Common myeloid progenitor, CD34-positive (primary cell): ENCODE measurements around the gene AGFG1.

Experiments
- CTCF ChIA-PET: fragments of 350-600 bp; sonication (Branson Sonifier 250); formaldehyde crosslinking; loops from one replicate; lab custom pipeline; 2021; ENCODE audit warnings: antibody characterized with exemption; lab: Charles Lee
- POLR2A ChIA-PET: fragments of 350-600 bp; sonication (Branson Sonifier 250); formaldehyde crosslinking; loops from one replicate; lab custom pipeline; 2021; ENCODE audit warnings: antibody characterized with exemption; lab: Charles Lee
- DNase-seq, 3 donors: peaks; one replicate each; pipeline versions ENCODE4 v3.0.0 to v3.0.0-alpha.2; 2013
- H3K27ac ChIP-seq, 2 experiments: 1 replicate in 1 of 2; 2 replicates in 1 of 2; pipeline ENCODE4 v1.7.0; 2013; ENCODE audit warnings: inconsistent platforms in 2 of 2, low read length in 2 of 2, mild to moderate bottlenecking in 2 of 2, low read depth in 1 of 2, moderate library complexity in 1 of 2; ENCODE audit not compliant: severe bottlenecking in 2 of 2, insufficient read depth in 1 of 2, poor library complexity in 1 of 2
- H3K27me3 ChIP-seq, 5 experiments: replicated peaks in 2 of 5; 1 replicate in 3 of 5; 2 replicates in 2 of 5; pipeline versions ENCODE4 v1.6.1 to v1.7.0; 2013; ENCODE audit warnings: low read length in 4 of 5, mild to moderate bottlenecking in 2 of 5, moderate library complexity in 2 of 5, inconsistent platforms in 1 of 5; ENCODE audit not compliant: insufficient read depth in 5 of 5, control insufficient read depth in 4 of 5
- H3K36me3 ChIP-seq, 4 experiments: 1 replicate in 2 of 4; 2 replicates in 2 of 4; pipeline versions ENCODE4 v1.6.1 to v1.7.0; 2013; ENCODE audit warnings: low read length in 3 of 4, control low read depth in 1 of 4, mild to moderate bottlenecking in 1 of 4; ENCODE audit not compliant: control insufficient read depth in 4 of 4, insufficient read depth in 4 of 4
- H3K4me1 ChIP-seq, 4 experiments: 1 replicate in 3 of 4; 2 replicates in 1 of 4; pipeline versions ENCODE4 v1.6.1 to v1.7.1; 2013; ENCODE audit warnings: low read length in 3 of 4, mild to moderate bottlenecking in 3 of 4, control low read depth in 1 of 4, inconsistent platforms in 1 of 4, moderate library complexity in 1 of 4; ENCODE audit not compliant: control insufficient read depth in 4 of 4, insufficient read depth in 4 of 4; ENCODE audit errors: control extremely low read depth in 1 of 4
- H3K4me3 ChIP-seq, 7 experiments: 1 replicate in 4 of 7; 2 replicates in 3 of 7; pipeline versions ENCODE4 v1.5.1 to v1.7.0; 2013; ENCODE audit warnings: mild to moderate bottlenecking in 7 of 7, low read length in 6 of 7, moderate library complexity in 6 of 7, inconsistent platforms in 2 of 7, low read depth in 2 of 7, control low read depth in 1 of 7; ENCODE audit not compliant: insufficient read depth in 4 of 7, control insufficient read depth in 1 of 7; ENCODE audit errors: extremely low read depth in 1 of 7
- H3K9me3 ChIP-seq, 5 experiments: 1 replicate in 4 of 5; 2 replicates in 1 of 5; pipeline versions ENCODE4 v1.6.1 to v1.7.1; 2013; ENCODE audit warnings: low read length in 4 of 5, mild to moderate bottlenecking in 2 of 5, inconsistent platforms in 1 of 5, low read depth in 1 of 5, moderate library complexity in 1 of 5; ENCODE audit not compliant: control insufficient read depth in 4 of 5, insufficient read depth in 2 of 5; ENCODE audit errors: control extremely low read depth in 1 of 5
- WGBS: methylation state at CpG from one replicate; pipeline ENCODE4 v1.1.5; 2013; ENCODE audit not compliant: insufficient coverage; 5-methylcytosine and 5-hydroxymethylcytosine counted together

Gene AGFG1

DNA sequence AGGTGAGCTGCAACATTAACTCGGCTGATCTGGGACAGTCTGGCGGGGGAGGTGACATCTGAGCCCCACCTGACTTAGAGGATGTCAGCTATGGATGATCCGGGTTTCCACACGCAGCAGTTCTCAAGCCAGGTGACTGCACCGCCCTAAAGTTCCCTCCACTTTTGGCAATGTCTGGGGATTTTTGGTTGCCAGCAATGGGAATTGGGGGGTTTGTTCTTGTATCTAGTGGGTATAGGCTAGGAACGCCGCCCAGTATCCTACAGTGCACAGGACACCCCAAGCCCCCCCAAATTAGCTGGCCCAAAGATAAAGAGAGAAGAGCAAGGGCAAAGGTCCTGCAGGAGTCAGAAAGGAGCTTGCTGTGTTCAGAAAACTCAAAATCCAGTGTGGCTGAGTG is 544 bp upstream of the AGFG1 start:
- H3K4me1 ChIP-seq: peaks cover 0 to 18% (median 9%) of the 10 kb centered on the region in 4 experiments
- CTCF ChIA-PET: interaction anchor here (0.8 to 2.1 kb wide), 14 partner anchors 8 to 146 kb away, joined by 3 to 14 read pairs (median 4); partner anchors contain the start of gene MFF
- POLR2A ChIA-PET: no interaction called here

DNA sequence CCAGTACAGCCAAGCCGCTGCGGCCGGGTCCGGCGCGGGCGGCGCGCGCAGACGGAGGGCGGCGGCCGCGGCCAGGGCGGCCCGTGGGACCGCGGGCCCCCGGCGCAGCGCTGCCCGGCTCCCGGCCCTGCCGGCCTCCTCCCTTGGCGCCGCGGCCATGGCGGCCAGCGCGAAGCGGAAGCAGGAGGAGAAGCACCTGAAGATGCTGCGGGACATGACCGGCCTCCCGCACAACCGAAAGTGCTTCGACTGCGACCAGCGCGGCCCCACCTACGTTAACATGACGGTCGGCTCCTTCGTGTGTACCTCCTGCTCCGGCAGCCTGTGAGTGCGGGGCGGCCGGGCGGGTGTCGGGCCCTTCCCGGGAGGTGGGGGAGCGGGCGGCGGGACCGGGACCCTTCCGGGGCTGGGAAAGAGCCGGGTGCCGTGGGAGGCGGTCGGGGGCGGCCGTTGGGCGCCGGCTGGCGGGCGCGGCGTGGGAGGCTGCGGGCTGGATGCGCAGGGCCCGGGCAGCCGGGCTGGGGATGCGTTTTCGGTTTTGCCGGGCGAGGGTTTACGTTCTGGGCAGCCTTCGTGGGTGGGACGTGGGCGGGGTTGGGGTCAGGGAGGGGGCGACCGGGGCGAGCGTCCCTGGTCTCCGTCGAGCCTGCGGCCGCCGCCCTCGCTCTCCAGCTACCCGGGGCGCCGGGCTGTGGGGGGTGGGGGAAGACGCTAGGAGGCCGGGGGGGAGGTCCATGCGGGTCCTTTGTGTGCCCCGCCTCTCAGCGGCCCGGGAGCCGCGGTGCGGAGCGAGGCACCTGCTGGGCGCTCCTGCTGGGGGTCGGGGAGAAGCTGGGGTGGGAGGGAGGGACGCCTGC is 537 bp downstream of the AGFG1 start:
- WGBS: 0% methylated on average over 76 of the region's 106 CpGs
- no peaks in the 10 kb centered on the region for H3K36me3 ChIP-seq
- CTCF ChIA-PET: interaction anchor here (0.5 to 2.1 kb wide), 11 partner anchors 10 to 147 kb away, joined by 3 to 14 read pairs (median 3); partner anchors contain the start of gene MFF
- H3K27me3 ChIP-seq: no peaks in the 10 kb centered on the region
- DNase-seq: peak; percentile 49 to 75 (median 63)
- POLR2A ChIA-PET: no interaction called here
- peak overlapping the region; percentile 43 to 95 (median 81) for H3K4me3 ChIP-seq
- peak overlapping the region; percentile 33 to 61 for H3K27ac ChIP-seq
- no peaks in the 10 kb centered on the region for H3K9me3 ChIP-seq
- peaks cover 0 to 18% (median 9%) of the 10 kb centered on the region in 4 experiments for H3K4me1 ChIP-seq

More for the DNA sequence above, 544 bp upstream of the AGFG1 start:
- 95% methylated on average over 5 of the region's 7 CpGs for WGBS
- Histone ChIP-seq H3K9me3 (no peaks in the 10 kb centered on the region), H3K27ac (no peak overlapping the region), H3K27me3 (no peaks in the 10 kb centered on the region), H3K36me3 (no peaks in the 10 kb centered on the region), H3K4me3 (no peak overlapping the region)
- DNase-seq: no peak

- no peaks in the 10 kb centered on the region for H3K9me3 ChIP-seq
- 10% methylated on average over 7 of the region's 9 CpGs for WGBS
- no peaks in the 10 kb centered on the region for H3K36me3 ChIP-seq
- H3K4me1 ChIP-seq: peaks cover 0 to 18% (median 9%) of the 10 kb centered on the region in 4 experiments
- ChIA-PET CTCF (interaction anchor here (0.5 to 1.2 kb wide), 6 partner anchors 44 to 117 kb away, joined by 3 to 4 read pairs (median 3); no protein-coding TSS in a partner anchor), POLR2A (no interaction called here)
- H3K27ac ChIP-seq: no peak overlapping the region
- no peak for DNase-seq
- H3K27me3 ChIP-seq: no peaks in the 10 kb centered on the region
- H3K4me3 ChIP-seq: peak overlapping the region in 6 of 7 experiments; percentile 74 to 95 (median 82)
Observed at GRCh38 chr2:227473122-227473461, 1.1 kb downstream of the AGFG1 start.

- Histone ChIP-seq H3K4me1 (peaks cover 0 to 18% (median 9%) of the 10 kb centered on the region in 4 experiments), H3K27ac (no peak overlapping the region), H3K27me3 (no peaks in the 10 kb centered on the region), H3K9me3 (no peaks in the 10 kb centered on the region), H3K36me3 (no peaks in the 10 kb centered on the region), H3K4me3 (peak overlapping the region in 1 of 7 experiments; percentile 84)
- ChIA-PET POLR2A (no interaction called here), CTCF (interaction anchor here (0.6 to 1.0 kb wide), 3 partner anchors 58 to 68 kb away, joined by 3 read pairs; no protein-coding TSS in a partner anchor)
- WGBS: 100% methylated on average over 1 of the region's 2 CpGs
- DNase-seq: no peak
Observed at GRCh38 chr2:227473806-227474205, 1.9 kb downstream of the AGFG1 start.

DNA sequence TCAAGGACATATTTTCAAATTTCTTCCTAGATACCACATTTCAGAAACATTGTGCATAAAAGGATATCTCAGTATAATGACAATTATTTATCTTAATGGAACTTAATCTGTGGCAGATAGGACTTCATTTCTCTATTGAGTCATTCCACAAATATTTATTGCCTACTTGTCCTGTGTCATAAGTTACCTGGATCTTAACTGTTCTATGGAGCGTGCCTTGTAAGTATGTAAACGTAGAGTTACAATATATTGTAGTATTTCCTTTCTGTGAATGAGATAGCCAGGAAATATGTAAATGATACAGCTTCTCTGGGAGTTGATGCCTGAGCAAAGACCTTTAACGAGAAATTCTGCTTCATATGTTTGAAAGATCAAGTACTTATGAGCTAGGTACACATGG is 2.5 kb downstream of the AGFG1 start:
- CTCF ChIA-PET: interaction anchor here (0.6 to 1.8 kb wide), 5 partner anchors 10 to 292 kb away, joined by 3 to 8 read pairs (median 3); no protein-coding TSS in a partner anchor
- H3K27ac ChIP-seq: no peak overlapping the region
- no peaks in the 10 kb centered on the region for H3K27me3 ChIP-seq
- WGBS: 90% methylated on average over 3 of the region's 3 CpGs
- no peak for DNase-seq
- H3K4me1 ChIP-seq: peaks cover 0 to 18% (median 9%) of the 10 kb centered on the region in 4 experiments
- no peak overlapping the region for H3K4me3 ChIP-seq
- H3K9me3 ChIP-seq: no peaks in the 10 kb centered on the region
- no peaks in the 10 kb centered on the region for H3K36me3 ChIP-seq
- POLR2A ChIA-PET: no interaction called here

DNA sequence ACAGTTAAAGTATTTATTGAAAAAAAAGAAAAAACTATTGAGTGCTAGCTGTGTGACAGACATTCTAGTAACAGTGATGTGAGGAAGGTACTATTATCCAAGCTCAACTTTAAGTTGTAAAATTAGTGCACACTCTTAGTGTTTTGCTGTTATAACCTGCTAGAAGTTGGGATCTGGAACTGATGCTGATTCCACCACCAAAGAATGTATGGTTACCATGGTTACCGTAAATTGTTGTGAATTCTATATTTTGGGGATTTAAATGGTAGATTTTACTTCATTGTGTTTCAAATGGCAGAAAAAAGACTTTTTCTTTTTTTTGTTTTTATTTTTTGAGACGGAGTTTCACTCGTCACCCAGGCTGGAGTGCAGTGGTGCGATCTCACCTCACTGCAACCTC is 5.3 kb downstream of the AGFG1 start:
- H3K9me3 ChIP-seq: no peaks in the 10 kb centered on the region
- 95% methylated on average over 4 of the region's 4 CpGs for WGBS

More for the DNA sequence above, 5.3 kb downstream of the AGFG1 start:
- H3K4me3 ChIP-seq: no peak overlapping the region
- ChIA-PET POLR2A (no interaction called here), CTCF (interaction anchor here (1.1 to 2.1 kb wide), 3 partner anchors 10 to 289 kb away, joined by 3 to 11 read pairs (median 4); no protein-coding TSS in a partner anchor)
- no peaks in the 10 kb centered on the region for H3K36me3 ChIP-seq
- peaks cover 0 to 23% (median 9%) of the 10 kb centered on the region in 4 experiments for H3K4me1 ChIP-seq
- no peak for DNase-seq
- no peak overlapping the region for H3K27ac ChIP-seq
- no peaks in the 10 kb centered on the region for H3K27me3 ChIP-seq
